Measurements from ENCODE around the gene CXCL12.
A peak's percentile ranks its signal among the peaks of the same experiment; 100 is the strongest.

The CXCL12 gene

DNA sequence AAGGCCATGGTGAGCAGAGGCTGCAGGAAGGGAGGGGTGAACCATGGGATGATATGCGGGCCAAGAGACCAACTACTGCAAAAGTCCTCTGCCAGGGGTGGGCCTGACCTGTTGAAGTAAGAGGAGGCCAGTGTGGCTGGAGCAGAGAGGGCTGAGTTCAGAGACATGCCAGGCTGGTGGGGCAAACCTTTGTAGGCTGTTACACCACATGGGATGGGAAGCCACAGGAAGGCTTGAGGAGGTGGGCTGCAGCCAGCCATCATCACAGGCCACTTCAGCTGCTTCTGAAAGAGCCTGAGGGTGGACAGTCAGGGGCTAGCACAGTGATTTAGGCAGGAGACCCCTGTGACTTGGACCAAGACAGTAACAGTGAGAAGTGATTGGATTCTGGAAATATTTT, 20.3 kb downstream of the CXCL12 start:
- DNase-seq, result no peak

- no peak for DNase-seq
Measured at GRCh38 chr10:44363716-44364115, 21.2 kb downstream of the CXCL12 start.

DNA sequence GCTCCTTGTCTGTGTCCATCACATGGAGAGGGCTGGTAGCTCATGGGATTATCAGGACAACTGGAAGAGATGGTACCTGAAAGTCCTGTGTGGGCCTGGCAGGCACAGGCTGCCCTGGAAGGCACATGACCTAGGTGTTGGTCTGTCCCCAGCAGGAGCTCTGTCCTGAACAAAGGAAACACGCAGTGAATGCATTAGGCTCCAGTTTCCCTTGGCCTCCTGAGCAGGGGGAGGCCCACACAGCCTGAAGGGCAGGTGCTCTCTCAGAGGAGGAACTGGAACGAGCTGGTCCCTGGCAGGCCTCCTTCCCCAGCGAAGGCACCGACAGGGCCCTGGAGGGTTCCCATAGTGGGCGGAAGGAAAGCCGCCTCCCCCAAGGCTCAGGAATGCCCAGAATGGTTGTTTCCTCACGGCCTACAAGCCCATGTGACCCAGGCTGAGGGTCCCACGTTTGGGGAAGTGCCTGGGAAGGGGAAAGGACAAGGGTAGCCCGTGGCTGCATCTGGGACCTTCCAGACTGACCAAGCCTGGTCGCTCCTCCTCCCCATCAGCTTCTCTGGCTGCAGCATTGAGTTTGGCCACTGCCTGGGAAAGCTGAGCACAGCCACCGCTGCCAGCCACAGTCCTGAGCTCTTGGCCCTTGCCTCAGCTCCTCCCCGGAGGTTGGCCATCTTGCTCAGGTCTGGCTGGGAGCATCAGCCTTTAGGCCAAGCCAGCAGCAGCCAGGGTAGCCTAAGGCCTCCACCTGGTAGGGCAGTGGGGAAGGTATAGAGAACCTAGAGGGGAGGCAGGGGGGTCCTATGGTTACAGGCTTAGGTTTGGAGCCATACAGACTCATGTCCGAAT, 21.8 kb downstream of the CXCL12 start:
- no peak for DNase-seq

DNA sequence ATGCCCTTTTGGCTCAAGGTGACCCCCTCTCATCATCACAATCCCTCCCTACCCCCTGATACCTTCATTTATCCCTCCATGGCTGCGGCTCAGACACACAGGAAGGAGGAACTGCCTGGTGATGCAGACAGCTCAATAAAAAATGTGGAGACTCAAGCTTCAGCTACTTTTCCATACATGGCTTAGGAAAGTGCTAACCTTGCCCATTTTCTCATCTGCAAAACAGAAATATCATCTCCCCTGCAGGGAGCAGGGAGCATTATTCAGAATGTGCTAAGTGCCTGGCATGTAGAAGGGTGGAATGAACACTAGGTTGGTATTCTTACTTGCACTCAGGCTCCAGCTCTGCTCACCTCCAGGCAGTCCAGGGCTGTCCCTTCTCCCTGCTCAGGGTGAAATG, 23.8 kb downstream of the CXCL12 start:
- DNase-seq, result no peak

DNA sequence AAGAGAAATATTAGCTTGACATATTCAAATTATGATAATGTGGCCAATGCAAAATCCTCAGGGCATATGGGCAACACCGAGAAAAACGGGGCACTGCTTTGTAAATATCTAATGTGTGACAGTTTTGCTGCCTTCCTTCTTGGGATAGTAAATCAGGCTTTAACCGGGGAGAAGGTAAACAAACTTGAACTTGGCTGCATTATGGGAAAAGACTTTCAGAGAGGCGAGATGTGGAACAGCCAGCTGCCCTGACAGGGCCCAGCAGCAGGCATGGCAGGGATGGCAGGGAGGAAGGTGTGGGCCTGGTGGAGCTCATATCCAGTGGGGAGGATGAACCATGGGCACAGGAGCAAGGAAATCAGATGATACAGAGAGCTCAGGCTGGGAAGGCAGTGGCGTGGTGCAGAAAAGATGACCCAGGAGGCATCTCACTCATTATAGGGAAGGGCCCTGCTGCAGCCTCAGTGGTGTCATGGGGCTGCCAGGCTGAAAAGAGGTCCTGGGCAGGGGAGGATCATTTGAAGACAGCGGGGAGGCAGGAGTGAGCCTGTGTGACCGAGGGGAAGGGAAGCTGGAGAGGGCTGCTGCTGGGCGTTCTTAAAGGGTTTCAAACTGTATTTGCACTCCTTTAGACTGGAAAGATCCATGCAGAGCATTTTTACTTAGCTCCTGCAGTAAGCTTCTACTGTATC, 26.7 kb downstream of the CXCL12 start:
- no peak for DNase-seq

GRCh38 chr10:44357023-44357540, 27.8 kb downstream of the CXCL12 start:
- DNase-seq, result no peak

GRCh38 chr10:44356139-44357022, 28.5 kb downstream of the CXCL12 start:
- DNase-seq, result no peak

GRCh38 chr10:44355630-44356029, 29.3 kb downstream of the CXCL12 start:
- DNase-seq, result no peak

DNA sequence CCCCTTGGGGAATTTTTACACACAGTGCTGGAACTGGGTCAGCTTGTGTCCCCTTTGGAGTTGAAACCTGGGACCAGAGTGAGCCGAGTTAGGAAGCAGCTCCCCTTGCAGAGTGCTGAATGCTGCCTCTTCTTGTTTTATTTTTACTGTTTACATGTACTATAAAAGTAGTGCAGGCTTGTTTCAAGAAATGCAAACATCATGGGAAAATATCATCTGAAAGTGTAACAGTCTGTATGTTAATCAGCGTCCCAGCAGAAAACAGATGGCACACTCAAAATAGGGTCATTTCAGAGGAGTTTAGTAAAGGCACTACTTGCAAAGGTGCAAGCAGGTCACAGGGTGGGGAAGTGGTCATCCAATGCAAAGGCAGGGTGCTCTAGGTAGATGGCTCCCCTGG, 30.1 kb downstream of the CXCL12 start:
- DNase-seq, result no peak

- no peak for DNase-seq
Measured at GRCh38 chr10:44353721-44354120, 31.2 kb downstream of the CXCL12 start.

DNA sequence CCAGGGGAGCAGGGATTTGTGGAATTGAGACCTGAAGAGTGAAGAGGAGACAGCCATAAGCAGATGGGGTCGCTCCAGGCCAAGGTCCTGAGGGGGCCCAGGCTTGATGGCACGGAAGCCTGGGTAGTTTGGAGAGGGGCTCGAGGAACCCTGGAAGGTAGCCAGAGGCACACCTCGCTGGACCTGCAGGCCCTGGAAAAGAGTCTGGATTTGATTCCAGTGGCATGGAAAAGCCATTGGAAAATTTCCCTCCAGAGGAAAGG, 31.8 kb downstream of the CXCL12 start:
- DNase-seq, result no peak

DNA sequence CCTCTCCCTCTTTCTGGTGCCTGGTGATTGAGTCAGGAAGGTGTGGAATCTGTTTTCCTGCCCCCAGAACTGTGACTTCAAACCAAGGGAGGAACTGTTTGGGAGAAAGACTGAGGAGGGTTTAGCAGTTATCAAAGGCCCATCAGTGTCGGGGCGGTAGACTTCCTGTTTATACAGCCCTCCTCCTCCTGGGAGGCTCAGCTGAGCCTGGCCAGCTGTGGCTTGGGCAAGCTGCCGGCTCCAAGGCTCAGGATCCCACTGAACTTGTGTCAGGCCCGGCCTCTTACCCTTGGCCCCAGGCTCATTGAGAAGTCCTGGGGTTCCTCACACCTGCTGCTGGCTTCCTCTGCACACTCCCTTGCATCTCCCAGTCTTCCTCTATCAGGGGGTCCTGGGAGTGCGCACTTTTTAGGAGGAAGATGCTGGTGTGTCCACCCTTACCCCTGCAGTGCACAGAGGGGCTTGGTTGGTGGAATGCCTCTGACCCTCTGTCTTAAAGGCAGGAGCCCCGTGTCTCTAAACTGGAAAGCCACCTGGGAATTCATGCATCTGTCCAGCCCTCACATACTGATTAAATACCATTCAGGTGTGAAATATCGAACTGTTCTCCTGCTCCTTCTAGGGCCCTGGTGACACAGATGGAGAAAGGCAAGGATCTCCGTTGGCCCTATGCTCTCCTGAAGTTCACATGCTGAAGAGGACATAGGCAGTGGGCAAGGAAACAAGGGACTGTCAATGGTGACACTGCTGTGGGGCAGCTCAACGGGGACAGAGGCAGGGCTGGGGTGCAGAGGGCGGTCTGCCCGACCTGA, 32.4 kb downstream of the CXCL12 start:
- DNase-seq, result no peak

DNA sequence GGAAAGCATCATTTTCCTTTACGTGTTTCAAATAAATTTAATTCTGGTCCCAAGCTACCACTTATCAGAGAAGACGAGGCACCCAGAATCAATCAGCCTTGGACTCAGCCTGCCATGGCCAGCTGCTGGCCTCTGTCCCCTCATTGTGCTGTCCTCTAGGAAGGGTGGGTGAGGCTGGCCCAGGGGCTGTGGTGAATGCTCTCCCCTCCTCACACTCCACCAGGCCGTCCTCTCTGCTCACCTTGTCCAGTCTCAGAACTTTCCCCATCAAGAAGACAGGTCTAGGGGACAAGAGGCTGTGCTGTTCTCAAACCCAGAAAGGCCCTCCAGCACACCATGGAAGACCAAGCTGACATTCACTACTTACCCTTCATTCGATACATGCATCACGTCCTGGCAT, 36.4 kb downstream of the CXCL12 start:
- DNase-seq, result no peak

GRCh38 chr10:44347609-44348400, 37.1 kb downstream of the CXCL12 start:
- no peak for DNase-seq

GRCh38 chr10:44344727-44345126, 40.2 kb downstream of the CXCL12 start:
- no peak for DNase-seq

DNA sequence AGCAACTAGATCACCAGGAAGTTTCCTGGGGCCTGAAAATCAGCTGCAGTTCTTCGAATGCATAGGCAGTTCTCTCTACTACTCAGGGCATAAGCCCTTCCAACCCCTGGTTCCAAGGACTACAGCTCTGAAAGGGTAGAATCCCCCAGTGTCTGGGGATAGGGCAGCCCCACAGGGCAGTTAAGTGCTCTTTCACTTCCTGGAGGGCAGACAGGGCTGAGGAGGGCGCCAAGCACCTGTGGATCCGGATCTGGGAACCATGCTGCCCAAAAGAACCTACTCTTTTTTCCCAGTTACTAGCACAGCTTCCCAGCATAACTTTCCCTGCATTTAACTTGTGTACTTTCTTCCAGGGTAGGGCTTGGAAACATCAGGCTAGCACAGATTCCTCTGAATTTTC, 41.1 kb downstream of the CXCL12 start:
- peak in 1 of 56 donors; percentile 20 for DNase-seq

- no peak for DNase-seq
Measured at GRCh38 chr10:44341886-44342285, 43.0 kb downstream of the CXCL12 start.

- no peak for DNase-seq
Measured at GRCh38 chr10:44340557-44340956, 44.3 kb downstream of the CXCL12 start.

DNA sequence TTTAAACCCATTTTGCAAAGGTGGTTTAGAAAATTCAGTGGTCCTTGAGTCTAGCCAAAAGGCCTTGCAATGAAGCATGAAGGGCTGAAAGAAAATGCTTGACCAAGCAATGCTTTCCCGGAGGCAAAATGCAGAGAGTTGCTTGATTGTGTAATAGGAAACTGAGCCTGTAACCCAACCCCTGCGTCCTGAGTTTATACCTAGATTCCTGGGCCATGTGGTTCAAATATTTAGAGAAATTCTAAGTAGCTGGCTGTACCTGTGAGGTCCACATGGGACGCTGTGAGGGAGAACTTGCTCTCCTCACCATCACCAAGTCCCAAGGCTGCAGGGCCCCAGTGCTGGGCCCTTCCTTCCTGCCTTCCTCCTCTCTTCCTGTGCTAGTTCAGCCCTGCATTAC, 45.7 kb downstream of the CXCL12 start:
- no peak for DNase-seq

- no peak for DNase-seq
Measured at GRCh38 chr10:44337081-44337480, 47.8 kb downstream of the CXCL12 start.

Data from amygdala (tissue), 56 donors.